Activated naive CD8-positive, alpha-beta T cell treated with anti-CD3 and anti-CD28 coated beads, Interleukin-2, amount 50 U/mL, for 16 hours (primary cell): ENCODE data around the gene STARD13.

Experiments used
- DNase-seq: peaks from one replicate; pipeline ENCODE4 v3.0.0-alpha.2; 2020; ENCODE audit warnings: low read depth, low spot score

STARD13 gene

GRCh38 chr13:33092073-33092987, 193.2 kb downstream of the STARD13 start:
- no peak for DNase-seq

- DNase-seq, result no peak
These were observed 194.2 kb downstream of the STARD13 start for GRCh38 chr13:33091415-33091774.

GRCh38 chr13:33090755-33091414, 194.7 kb downstream of the STARD13 start:
- no peak for DNase-seq

DNA sequence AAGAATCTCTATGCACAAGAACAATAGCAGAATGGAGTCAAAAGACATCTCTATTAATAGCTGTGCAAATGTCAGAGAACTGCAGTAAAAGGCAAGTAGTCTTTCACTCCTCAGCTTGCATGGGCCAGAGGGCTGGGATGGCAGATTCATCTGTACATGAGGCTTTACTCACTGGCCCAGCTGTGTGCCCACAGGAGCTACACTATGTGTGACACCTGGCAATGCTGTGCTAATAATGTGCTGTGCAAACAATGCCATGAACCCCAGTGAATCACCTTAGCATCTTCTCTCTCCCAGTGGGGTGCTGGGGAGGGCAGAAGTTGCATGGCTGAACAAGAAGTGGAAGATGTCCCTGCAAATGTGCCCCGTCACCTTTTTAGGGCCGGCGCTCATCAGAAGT, 196.2 kb downstream of the STARD13 start:
- DNase-seq, result no peak

DNA sequence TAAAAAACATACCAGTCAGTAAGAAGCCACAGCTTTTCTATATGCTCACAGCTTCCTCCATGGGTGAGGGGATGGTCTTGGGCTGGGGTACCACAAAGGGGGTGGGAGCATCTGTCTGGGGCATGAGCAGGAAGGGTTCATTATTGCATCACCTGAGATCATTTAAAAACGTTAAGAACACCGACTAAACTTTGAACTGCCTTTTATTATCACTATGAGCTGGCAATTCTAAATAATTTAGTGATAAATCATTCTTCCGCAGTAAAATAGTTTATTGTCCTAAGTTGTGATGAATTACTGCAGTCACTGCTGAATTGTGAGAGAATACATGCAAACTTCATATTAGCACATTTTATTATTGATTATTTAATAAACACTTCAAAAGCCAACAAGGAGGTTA, 197.8 kb downstream of the STARD13 start:
- no peak for DNase-seq

GRCh38 chr13:33087091-33087490, 198.5 kb downstream of the STARD13 start:
- no peak for DNase-seq

DNA sequence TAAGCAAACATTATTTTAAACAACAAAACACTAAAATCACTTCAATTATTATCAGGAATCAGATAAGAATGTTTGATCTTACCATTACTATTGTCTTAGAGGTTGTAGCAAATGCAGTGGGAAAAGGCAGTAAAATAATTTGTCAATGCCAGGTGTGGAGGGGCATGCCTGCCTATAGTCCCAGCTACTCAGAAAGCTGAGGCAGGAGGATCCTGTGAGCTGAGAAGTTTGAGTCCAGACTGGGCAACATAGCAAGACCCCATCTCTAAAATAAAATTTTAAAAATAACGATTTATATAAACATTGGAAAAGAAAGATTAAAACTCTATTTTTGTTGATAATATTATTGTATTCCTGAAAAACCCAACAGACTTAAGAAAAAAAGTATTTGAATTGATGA, 202.5 kb downstream of the STARD13 start:
- DNase-seq, result no peak

- no peak for DNase-seq
These were observed 203.9 kb downstream of the STARD13 start for GRCh38 chr13:33081666-33082065.

GRCh38 chr13:33080972-33081590, 204.5 kb downstream of the STARD13 start:
- no peak for DNase-seq

GRCh38 chr13:33079960-33080359, 205.6 kb downstream of the STARD13 start:
- DNase-seq, result no peak

DNA sequence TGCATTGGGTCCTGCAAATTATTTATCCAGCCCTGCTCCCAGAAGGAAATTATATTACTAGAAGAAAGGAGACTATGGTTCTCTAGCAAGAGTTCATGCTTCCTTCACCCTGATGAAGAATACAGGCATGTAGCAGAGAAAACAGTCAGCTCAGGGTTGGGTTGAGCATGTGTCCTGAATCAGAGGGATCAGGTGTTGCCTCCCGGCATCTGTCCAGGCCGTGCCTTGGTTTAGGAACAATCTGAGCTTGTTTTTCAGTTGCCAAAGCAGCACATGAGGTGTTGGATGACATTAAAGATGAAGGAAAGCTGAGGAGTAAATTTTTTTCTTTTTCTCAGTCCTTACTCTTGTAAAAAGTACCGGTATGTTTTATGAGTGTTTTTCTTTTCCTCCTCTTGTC, 207.3 kb downstream of the STARD13 start:
- DNase-seq, result no peak

GRCh38 chr13:33076001-33076992, 209.3 kb downstream of the STARD13 start:
- no peak for DNase-seq

DNA sequence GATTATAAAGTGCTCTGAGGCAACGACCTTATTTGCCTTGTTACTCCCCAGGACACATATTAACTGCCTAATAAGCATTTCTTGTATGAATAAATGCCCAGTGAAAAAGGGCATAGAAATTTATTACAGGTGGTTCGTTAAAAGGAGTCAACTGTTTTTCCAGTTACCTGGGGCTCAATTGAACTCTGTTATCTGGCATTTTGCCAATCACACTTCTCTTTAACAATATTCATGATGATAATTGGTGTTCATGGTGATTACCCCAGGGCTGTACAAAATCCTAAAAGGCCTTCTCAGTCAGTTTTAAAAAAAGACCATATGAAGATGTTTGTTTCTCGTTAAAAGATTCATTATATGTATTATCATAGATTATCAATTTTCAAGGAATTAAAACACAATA, 212.2 kb downstream of the STARD13 start:
- no peak for DNase-seq

- no peak for DNase-seq
These were observed 212.8 kb downstream of the STARD13 start for GRCh38 chr13:33072759-33073158.

DNA sequence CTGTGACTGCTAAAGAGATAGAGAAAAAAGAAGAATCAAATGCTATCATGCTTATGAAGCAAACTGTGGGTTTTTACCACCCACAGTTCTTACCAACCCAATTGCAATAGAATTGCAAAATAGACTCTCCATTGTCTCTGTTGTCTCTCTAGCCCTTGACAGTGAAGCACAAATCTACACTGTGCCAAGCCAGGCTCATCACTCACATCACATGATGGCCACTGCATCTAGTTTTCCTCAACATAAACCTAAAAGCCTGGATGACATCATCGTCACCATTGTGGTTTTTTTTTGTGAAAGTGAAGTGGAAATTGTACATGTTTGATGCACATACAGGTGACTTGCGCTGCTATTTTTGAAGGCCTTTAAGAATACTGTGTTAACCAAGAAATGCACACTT, 213.3 kb downstream of the STARD13 start:
- DNase-seq, result no peak

DNA sequence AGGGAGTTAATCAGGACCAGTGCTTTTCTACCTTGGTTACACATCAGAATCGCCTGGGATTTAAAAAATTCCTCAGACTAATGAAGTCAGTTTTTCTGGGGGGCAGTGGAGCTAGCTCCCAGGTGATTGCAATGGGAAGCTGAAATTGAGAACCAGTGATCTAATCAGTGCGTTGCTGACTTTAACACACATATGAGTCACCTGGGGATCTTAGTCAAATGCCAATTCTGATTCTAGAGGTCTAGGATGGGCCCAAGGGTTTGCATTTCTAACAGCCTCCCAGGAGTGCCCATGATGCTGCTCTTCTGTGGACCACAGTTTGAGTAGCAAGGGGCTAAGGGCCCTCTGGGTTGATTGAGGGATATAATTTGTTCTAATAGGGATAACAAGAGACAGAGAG, 214.8 kb downstream of the STARD13 start:
- DNase-seq, result no peak

GRCh38 chr13:33069365-33069764, 216.2 kb downstream of the STARD13 start:
- no peak for DNase-seq

- no peak for DNase-seq
These were observed 219.2 kb downstream of the STARD13 start for GRCh38 chr13:33066329-33066728.

GRCh38 chr13:33060815-33061214, 224.7 kb downstream of the STARD13 start:
- no peak for DNase-seq

- DNase-seq, result no peak
These were observed 226.7 kb downstream of the STARD13 start for GRCh38 chr13:33058776-33059327.
